Psoas muscle (tissue), 8 donors: Measurements from ENCODE around the gene MAN1A1. TPM values are rescaled to one million over a fixed set of nuclear protein-coding genes. Genes with fewer than 3 reads are reported as not detected.

Experiments
- ATAC-seq, 4 donors: fragments of 200-7000 bp; cut with Tn5 transposase; one replicate each; pipeline ENCODE4 v1.9.1; 2020; ENCODE audit warnings: moderate library complexity in 3 of 4, mild to moderate bottlenecking in 2 of 4
- DNase-seq, 2 donors: peaks; one replicate each; pipeline ENCODE4 v3.0.0-alpha.2; 2020
- H3K27ac ChIP-seq: fragments of 200-600 bp; one replicate; pipeline ENCODE4 v1.8.0; 2022
- H3K27me3 ChIP-seq, 3 donors: fragments of 200-600 bp in 1 of 3; one replicate each; pipeline versions ENCODE4 v1.6.1 to v1.8.0; 2013 to 2022; ENCODE audit warnings: low read length in 2 of 3, mild to moderate bottlenecking in 2 of 3, moderate library complexity in 1 of 3; ENCODE audit not compliant: insufficient read depth in 3 of 3
- H3K36me3 ChIP-seq, 2 donors: fragments of 200-600 bp in 1 of 2; one replicate each; pipeline versions ENCODE4 v1.6.1 to v1.8.0; 2013 to 2022; ENCODE audit warnings: low read depth in 1 of 2, mild to moderate bottlenecking in 1 of 2, moderate library complexity in 1 of 2; ENCODE audit not compliant: insufficient read depth in 1 of 2
- H3K4me1 ChIP-seq: fragments of 200-600 bp; one replicate; pipeline ENCODE4 v1.8.0; 2022
- H3K4me3 ChIP-seq: fragments of 200-600 bp; one replicate; pipeline ENCODE4 v1.8.0; 2022; ENCODE audit warnings: mild to moderate bottlenecking
- H3K9me3 ChIP-seq: fragments of 200-600 bp; one replicate; pipeline ENCODE4 v1.8.0; 2022
- WGBS, 3 donors: extraction: QIAGEN DNeasy Blood & Tissue Kit; methylation state at CpG; one replicate each; pipeline versions ENCODE4 v1.1.6 to v1.1.7; 2013; 5-methylcytosine and 5-hydroxymethylcytosine counted together
- intact Hi-C, 2 donors: fragments of 100-400 bp; cut with DNase I; formaldehyde crosslinking; loops; one replicate each; pipeline versions ENCODE4 v1.11.0 to v1.14.2; 2022
- polyA plus RNA-seq, 3 donors: library from polyadenylated mRNA; stranded (reverse); fragments of 200-250 nt; gene quantifications; one replicate each; pipeline ENCODE4 v1.2.3, GENCODE V29; 2013
- total RNA-seq, 4 donors: library from RNA; stranded (reverse); fragmentation: NEBNext Ultra II Directional in 2 of 4; extraction: Animal tissue kit (Norgen Biotek cat#: 25700) in 2 of 4; gene quantifications; one replicate each; pipeline versions ENCODE4 v1.2.1 to v1.2.4, GENCODE V29; 2021 to 2023
- TF ChIP-seq, protein P1 (sequence below): fragments of 200-600 bp; IDR thresholded peaks from one replicate; pipeline ENCODE4 v1.8.0; 2022; ENCODE audit warnings: antibody characterized with exemption
- donor health status: healthy with polysubstance abuse.
- donor health status: DM: no; HTN: no; CAD: no; lungs with moderate emphysema.
- donor health status: Bipolar disorder and iron deficiency.
- donor health status: healthy.
- donor health status: DM: yes; HTN: yes; CAD: no.
- donor health status: DM: no; HTN: no; CAD: no.
- donor health status: DM: no; HTN: no; CAD: no.
- donor health status: DM: yes; HTN: yes; CAD: no.

Gene MAN1A1
- total and polyA plus RNA-seq, 7 donors = 3.7 to 14.6 (median 6.2) TPM

DNA sequence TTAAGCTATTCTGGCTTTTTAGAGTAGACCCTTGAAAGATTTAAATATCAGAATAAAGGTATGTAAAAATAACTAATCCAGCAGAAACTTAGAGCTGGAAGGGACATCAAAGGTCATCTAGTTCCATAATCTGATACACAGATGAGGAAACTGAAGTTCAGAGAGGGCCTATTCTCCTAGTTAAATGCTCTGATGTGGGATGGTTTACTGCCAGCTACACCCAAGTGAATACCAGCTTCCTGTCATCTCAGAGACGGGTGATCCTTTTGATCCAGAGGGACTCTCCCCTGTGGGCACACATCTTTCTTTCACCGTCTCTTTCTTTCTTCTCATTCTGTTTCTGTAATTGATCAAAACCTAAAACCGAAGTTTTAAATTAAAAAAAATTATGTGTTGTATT is 94.1 kb downstream of the MAN1A1 start:
- Histone ChIP-seq H3K4me3 (no peak overlapping the region), H3K4me1 (no peaks in the 10 kb centered on the region), H3K9me3 (no peaks in the 10 kb centered on the region), H3K27ac (no peak overlapping the region), H3K27me3 (no peaks in the 10 kb centered on the region), H3K36me3 (no peaks in the 10 kb centered on the region)
- no peak for ATAC-seq
- intact Hi-C loops = no loop called here
- WGBS, 3 donors = 88 to 91% (median 90%) methylated on average over 3 of the region's 3 CpGs
- DNase-seq = no peak
- TF ChIP-seq, protein P1, sequence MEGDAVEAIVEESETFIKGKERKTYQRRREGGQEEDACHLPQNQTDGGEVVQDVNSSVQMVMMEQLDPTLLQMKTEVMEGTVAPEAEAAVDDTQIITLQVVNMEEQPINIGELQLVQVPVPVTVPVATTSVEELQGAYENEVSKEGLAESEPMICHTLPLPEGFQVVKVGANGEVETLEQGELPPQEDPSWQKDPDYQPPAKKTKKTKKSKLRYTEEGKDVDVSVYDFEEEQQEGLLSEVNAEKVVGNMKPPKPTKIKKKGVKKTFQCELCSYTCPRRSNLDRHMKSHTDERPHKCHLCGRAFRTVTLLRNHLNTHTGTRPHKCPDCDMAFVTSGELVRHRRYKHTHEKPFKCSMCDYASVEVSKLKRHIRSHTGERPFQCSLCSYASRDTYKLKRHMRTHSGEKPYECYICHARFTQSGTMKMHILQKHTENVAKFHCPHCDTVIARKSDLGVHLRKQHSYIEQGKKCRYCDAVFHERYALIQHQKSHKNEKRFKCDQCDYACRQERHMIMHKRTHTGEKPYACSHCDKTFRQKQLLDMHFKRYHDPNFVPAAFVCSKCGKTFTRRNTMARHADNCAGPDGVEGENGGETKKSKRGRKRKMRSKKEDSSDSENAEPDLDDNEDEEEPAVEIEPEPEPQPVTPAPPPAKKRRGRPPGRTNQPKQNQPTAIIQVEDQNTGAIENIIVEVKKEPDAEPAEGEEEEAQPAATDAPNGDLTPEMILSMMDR = no peak

DNA sequence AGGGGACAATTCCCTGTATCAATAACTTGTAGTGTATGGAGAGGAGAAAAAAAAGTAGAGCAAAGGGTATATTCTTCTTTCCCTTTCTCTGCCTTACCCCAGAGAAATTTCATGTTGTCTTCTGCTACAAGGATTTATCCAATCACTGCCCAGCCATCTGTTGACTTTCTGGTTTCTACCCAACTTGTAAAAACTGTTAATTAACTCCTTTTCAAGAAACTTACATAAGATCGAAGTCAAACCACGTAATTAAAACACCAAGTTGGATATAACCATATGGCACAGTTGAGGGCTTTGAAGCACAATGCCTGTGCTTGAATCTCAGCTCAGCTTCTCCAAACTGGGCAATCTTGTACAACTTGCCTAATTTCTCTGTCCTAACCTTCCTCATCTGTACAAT is 99.5 kb downstream of the MAN1A1 start:
- DNase-seq = no peak
- intact Hi-C loops = no loop called here
- no peak for ATAC-seq
- Histone ChIP-seq H3K27ac (no peak overlapping the region), H3K4me1 (no peaks in the 10 kb centered on the region), H3K9me3 (no peaks in the 10 kb centered on the region), H3K4me3 (no peak overlapping the region), H3K36me3 (no peaks in the 10 kb centered on the region), H3K27me3 (no peaks in the 10 kb centered on the region)
- TF ChIP-seq, protein P1 = no peak
- WGBS, 3 donors = 84 to 87% (median 87%) methylated on average over 2 of the region's 2 CpGs

- Histone ChIP-seq H3K27me3 (no peaks in the 10 kb centered on the region), H3K4me3 (no peak overlapping the region), H3K27ac (no peak overlapping the region), H3K36me3 (no peaks in the 10 kb centered on the region), H3K9me3 (no peaks in the 10 kb centered on the region), H3K4me1 (no peaks in the 10 kb centered on the region)
- 93 to 96% (median 95%) methylated on average over 4 of the region's 4 CpGs for WGBS, 3 donors
- intact Hi-C loops = no loop called here
- DNase-seq (no peak), ATAC-seq (no peak)
- TF ChIP-seq, protein P1 = no peak
Observed at GRCh38 chr6:119249319-119249718, 100.2 kb downstream of the MAN1A1 start.

DNA sequence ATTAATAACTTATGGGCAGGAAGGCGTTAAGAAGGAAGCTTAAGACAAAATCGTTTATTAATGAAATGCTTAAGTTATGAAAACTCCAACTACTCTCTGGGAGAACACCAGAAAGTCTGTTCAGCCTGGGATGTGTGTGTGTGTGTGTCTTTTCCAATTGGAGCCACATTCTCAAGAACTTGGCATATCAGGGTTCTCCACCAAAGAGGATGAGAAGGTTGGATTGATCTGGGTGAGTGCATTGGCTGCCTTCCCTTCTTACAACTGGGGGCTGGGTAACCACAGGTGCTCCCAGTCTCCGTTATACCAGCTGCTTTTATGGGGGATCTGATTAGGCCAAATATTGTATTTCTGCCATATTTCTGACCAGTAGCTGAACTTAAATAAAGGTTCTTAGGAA is 102.1 kb downstream of the MAN1A1 start:
- no peak overlapping the region for H3K4me3 ChIP-seq
- TF ChIP-seq, protein P1 = no peak
- no peak overlapping the region for H3K27ac ChIP-seq
- ATAC-seq (no peak), DNase-seq (no peak)
- no peaks in the 10 kb centered on the region for H3K9me3 ChIP-seq
- WGBS, 3 donors = 72 to 81% (median 73%) methylated on average over 3 of the region's 3 CpGs
- no peaks in the 10 kb centered on the region for H3K36me3 ChIP-seq
- no peaks in the 10 kb centered on the region for H3K4me1 ChIP-seq
- intact Hi-C loops = no loop called here
- no peaks in the 10 kb centered on the region for H3K27me3 ChIP-seq

DNA sequence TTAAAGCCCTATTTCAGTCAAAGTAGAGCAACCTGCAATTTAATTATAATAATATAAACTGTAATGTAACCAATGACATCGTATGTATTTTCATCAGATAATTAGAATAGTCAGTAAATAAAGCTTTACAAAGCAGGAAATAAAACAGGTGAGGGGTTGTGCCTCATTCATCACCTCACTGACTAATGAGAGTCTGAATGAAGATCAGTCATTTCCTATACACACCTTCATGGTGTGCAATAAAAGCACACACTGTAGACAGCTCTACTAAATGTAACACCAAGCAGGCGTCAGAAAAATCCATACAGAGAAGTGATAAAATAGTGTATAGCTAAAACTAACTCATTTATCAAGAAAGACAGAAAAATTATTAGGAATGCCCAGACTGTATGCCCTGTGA is 105.9 kb downstream of the MAN1A1 start:
- Histone ChIP-seq H3K27ac (no peak overlapping the region), H3K4me3 (no peak overlapping the region), H3K4me1 (no peaks in the 10 kb centered on the region), H3K27me3 (no peaks in the 10 kb centered on the region), H3K36me3 (no peaks in the 10 kb centered on the region), H3K9me3 (no peaks in the 10 kb centered on the region)
- TF ChIP-seq, protein P1 = no peak
- intact Hi-C loops = no loop called here
- 92 to 94% (median 92%) methylated on average over 2 of the region's 2 CpGs for WGBS, 3 donors
- DNase-seq (no peak), ATAC-seq (no peak)
